HCT116 (cell line): ENCODE data around the gene MYH14. TPM values are rescaled to one million over a fixed set of nuclear protein-coding genes. Genes with fewer than 3 reads are reported as not detected.
"Not testable (repeated sequence)": the region's sequence is repeated elsewhere in the genome, so short reads cannot be mapped to it uniquely, and the experiment has no call there.

Source experiments
- ATAC-seq: fragments of 200-7000 bp; cut with Tn5 transposase; 2 replicates; pipeline ENCODE4 v1.9.1; 2020; ENCODE audit warnings: mild to moderate bottlenecking, moderate library complexity
- BruUV-seq: library from RNA; stranded (reverse); fragments of 400-500 nt; replicated peaks from 2 replicates; lab custom pipeline; 2021; lab: Mats Ljungman, UMichigan
- CTCF ChIA-PET: fragments of 300-600 bp; sonication (Branson Sonifier 250); formaldehyde crosslinking; loops from one replicate; lab custom pipeline; 2021; ENCODE audit warnings: antibody characterized with exemption; lab: Charles Lee
- POLR2A ChIA-PET: fragments of 300-600, 350-600 bp; sonication (Branson Sonifier 250); formaldehyde crosslinking; loops from one replicate; lab custom pipeline; 2021; ENCODE audit warnings: antibody characterized with exemption; lab: Charles Lee
- RAD21 ChIA-PET, 2 experiments: fragments of 300-600 bp; sonication (Branson Sonifier 250); formaldehyde crosslinking; loops; one replicate each; lab custom pipeline; 2023; ENCODE audit warnings: low total read pairs in 2 of 2; ENCODE audit not compliant: uncharacterized antibody in 2 of 2, unreplicated experiment in 2 of 2, low non-redundant PET in 1 of 2; lab: Charles Lee
- DNase-seq: peaks from one replicate; pipeline ENCODE4 v3.0.0-alpha.2; 2010; ENCODE audit warnings: low read depth, low spot score
- H2AFZ ChIP-seq: fragments of 200-600 bp; shearing (Covaris generic), sonication (generic); 2 replicates; pipeline ENCODE4 v1.6.1; 2017; ENCODE audit warnings: low read depth, mixed run types, mixed read lengths, antibody characterized with exemption, low read length; ENCODE audit not compliant: poor library complexity, severe bottlenecking
- H3K27ac ChIP-seq: 2 replicates; pipeline ENCODE4 v1.5.1; 2012; ENCODE audit warnings: low read depth, low read length
- H3K27me3 ChIP-seq: fragments of 200-600 bp; sonication (generic); 2 replicates; pipeline ENCODE4 v1.6.1; 2016; ENCODE audit warnings: mixed run types, low read length, mixed read lengths; ENCODE audit not compliant: insufficient read depth
- H3K36me3 ChIP-seq, 2 experiments: fragments of 200-500 bp in 1 of 2; fragments of 200-600 bp in 1 of 2; sonication (Bioruptor generic) in 1 of 2; sonication (generic) in 1 of 2; 2 replicates each; pipeline versions ENCODE4 v1.5.1 to v1.6.1; 2014 to 2016; ENCODE audit warnings: low read length in 2 of 2, inconsistent platforms in 1 of 2, mixed read lengths in 1 of 2, mixed run types in 1 of 2; ENCODE audit not compliant: insufficient read depth in 2 of 2, control insufficient read depth in 1 of 2
- H3K4me1 ChIP-seq, 2 experiments: fragments of 200-600 bp in 1 of 2; sonication (generic) in 1 of 2; 2 replicates each; pipeline versions ENCODE4 v1.5.1 to v1.6.1; 2012 to 2017; ENCODE audit warnings: low read length in 2 of 2, inconsistent platforms in 1 of 2, mild to moderate bottlenecking in 1 of 2, mixed read lengths in 1 of 2, mixed run types in 1 of 2, moderate library complexity in 1 of 2; ENCODE audit not compliant: insufficient read depth in 2 of 2, control insufficient read depth in 1 of 2
- H3K4me2 ChIP-seq: fragments of 200-600 bp; sonication (generic); 2 replicates; pipeline ENCODE4 v1.6.1; 2017; ENCODE audit warnings: mixed run types, low read length, mixed read lengths
- H3K4me3 ChIP-seq, 2 experiments: fragments of 200-600 bp in 1 of 2; sonication (generic) in 1 of 2; replicated peaks in 1 of 2; 2 replicates each; pipeline ENCODE4 v1.5.1; 2011 to 2016; ENCODE audit warnings: low read length in 2 of 2, control low read depth in 1 of 2, low read depth in 1 of 2, mild to moderate bottlenecking in 1 of 2, mixed read lengths in 1 of 2, mixed run types in 1 of 2
- H3K79me2 ChIP-seq: fragments of 200-600 bp; sonication (generic); 2 replicates; pipeline ENCODE4 v1.6.1; 2017; ENCODE audit warnings: mild to moderate bottlenecking, mixed run types, low read length, moderate library complexity, mixed read lengths; ENCODE audit not compliant: insufficient read depth
- H3K9ac ChIP-seq: fragments of 200-600 bp; sonication (generic); 2 replicates; pipeline ENCODE4 v1.6.1; 2016; ENCODE audit warnings: low read length, mixed read lengths
- H3K9me2 ChIP-seq: fragments of 200-600 bp; sonication (generic), shearing (Covaris generic); 2 replicates; pipeline ENCODE4 v1.6.1; 2017; ENCODE audit warnings: mixed run types, mild to moderate bottlenecking, moderate library complexity; ENCODE audit not compliant: insufficient read depth
- H3K9me3 ChIP-seq, 2 experiments: fragments of 200-500 bp in 1 of 2; fragments of 200-600 bp in 1 of 2; sonication (Bioruptor generic) in 1 of 2; sonication (generic) in 1 of 2; 2 replicates each; pipeline ENCODE4 v1.6.1; 2014 to 2017; ENCODE audit warnings: low read length in 2 of 2, mixed read lengths in 2 of 2, inconsistent platforms in 1 of 2, low read depth in 1 of 2, mild to moderate bottlenecking in 1 of 2, mixed run types in 1 of 2, moderate library complexity in 1 of 2; ENCODE audit not compliant: control insufficient read depth in 1 of 2, insufficient read depth in 1 of 2
- H4K20me1 ChIP-seq: fragments of 200-600 bp; sonication (generic), shearing (Covaris generic); 2 replicates; pipeline ENCODE4 v1.6.1; 2017; ENCODE audit warnings: mixed run types, mild to moderate bottlenecking, moderate library complexity; ENCODE audit not compliant: insufficient read depth
- CBX3 ChIP-seq: IDR thresholded peaks from 2 replicates; pipeline ENCODE4 v1.6.1; 2012; ENCODE audit warnings: low read depth
- ELF1 ChIP-seq: IDR thresholded peaks from 2 replicates; pipeline ENCODE4 v1.6.1; 2012; ENCODE audit warnings: low read depth, borderline replicate concordance
- MAX ChIP-seq: IDR thresholded peaks from 2 replicates; pipeline ENCODE4 v1.6.1; 2012
- POLR2A ChIP-seq: IDR thresholded peaks from 2 replicates; pipeline ENCODE4 v1.7.0; 2011; ENCODE audit warnings: borderline replicate concordance; ENCODE audit not compliant: insufficient read depth, insufficient read length; ENCODE audit errors: extremely low read depth
- POLR2AphosphoS5 ChIP-seq: IDR thresholded peaks from 2 replicates; pipeline ENCODE4 v1.6.1; 2011; ENCODE audit warnings: mild to moderate bottlenecking, low read depth, low read length, moderate library complexity
- RAD21 ChIP-seq: IDR thresholded peaks from 2 replicates; pipeline ENCODE4 v1.6.1; 2012; ENCODE audit warnings: low read depth, mild to moderate bottlenecking
- TCF7L2 ChIP-seq: IDR thresholded peaks from 2 replicates; pipeline ENCODE4 v1.7.0; 2011; ENCODE audit warnings: borderline replicate concordance, inconsistent platforms; ENCODE audit not compliant: insufficient read depth, insufficient read length; ENCODE audit errors: extremely low read depth
- YY1 ChIP-seq: IDR thresholded peaks from 2 replicates; pipeline ENCODE4 v1.6.1; 2011; ENCODE audit warnings: low read length, low read depth, moderate library complexity, mild to moderate bottlenecking; ENCODE audit not compliant: insufficient replicate concordance; ENCODE audit errors: extremely low read depth
- ZBTB33 ChIP-seq: IDR thresholded peaks from 2 replicates; pipeline ENCODE4 v1.6.1; 2011; ENCODE audit warnings: mild to moderate bottlenecking, low read length, moderate library complexity; ENCODE audit not compliant: insufficient replicate concordance; ENCODE audit errors: extremely low read depth
- ZFX ChIP-seq: fragments of 450-650 bp; IDR thresholded peaks from 2 replicates; pipeline ENCODE4 v1.6.1; 2017
- intact Hi-C: fragments of 100-400 bp; cut with micrococcal nuclease; formaldehyde crosslinking; loops from 2 replicates; pipeline ENCODE4 v1.10.0; 2022
- total RNA-seq: library from RNA; stranded (reverse); gene quantifications from one replicate; pipeline ENCODE4 v1.2.1, GENCODE V29; 2021; ENCODE audit not compliant: unreplicated experiment
- TF ChIP-seq, protein P1 (sequence below), 3 experiments: fragments of 200-600 bp in 1 of 3; sonication (generic) in 1 of 3; IDR thresholded peaks in 2 of 3; conservative IDR thresholded peaks in 1 of 3; 2 replicates each; pipeline ENCODE4 v1.5.1; 2012 to 2017; ENCODE audit warnings: low read depth in 2 of 3, low read length in 2 of 3, antibody characterized with exemption in 1 of 3, borderline replicate concordance in 1 of 3, control low read depth in 1 of 3, mild to moderate bottlenecking in 1 of 3, mixed read lengths in 1 of 3, mixed run types in 1 of 3, moderate library complexity in 1 of 3; ENCODE audit not compliant: insufficient read depth in 1 of 3

Gene MYH14
- total RNA-seq, 1 experiment from 2014 or later = 60.1 TPM

DNA sequence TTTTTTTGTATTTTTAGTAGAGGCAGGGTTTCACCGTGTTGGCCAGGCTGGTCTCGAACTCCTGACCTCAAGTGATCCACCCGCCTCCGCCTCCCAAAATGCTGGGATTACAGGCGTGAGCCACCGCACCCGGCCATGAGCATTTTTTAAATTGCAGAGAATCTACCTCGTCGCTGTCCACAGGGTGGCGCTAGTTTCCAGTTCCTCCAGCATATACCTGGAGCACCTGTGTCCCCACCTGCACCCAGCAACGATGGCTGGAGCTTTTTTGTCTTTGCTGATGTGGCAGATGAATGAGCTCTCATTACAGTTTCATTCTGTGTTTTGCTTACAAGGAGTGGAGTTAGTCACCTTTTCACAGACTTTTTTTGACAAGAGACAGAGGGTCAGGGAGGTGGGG, 34.1 kb downstream of the MYH14 start:
- not testable (repeated sequence) for H4K20me1 ChIP-seq
- peak; percentile 71 for ATAC-seq
- CTCF ChIA-PET = interaction anchor here (1.0 to 1.2 kb wide), 3 partner anchors 23 to 91 kb away, joined by 3 to 4 read pairs (median 3); partner anchors contain the start of gene KCNC3

GRCh38 chr19:50238043-50238442, 34.6 kb downstream of the MYH14 start:
- intact Hi-C loops = no loop called here
- no peaks in the 10 kb centered on the region for H3K79me2 ChIP-seq
- no peak overlapping the region for H3K4me2 ChIP-seq
- peaks cover 14 to 33% of the 10 kb centered on the region in 2 experiments for H3K4me1 ChIP-seq
- no peak overlapping the region for H3K4me3 ChIP-seq
- H3K27ac ChIP-seq = no peak overlapping the region
- DNase-seq (no peak), ATAC-seq (no peak)
- H3K9me3 ChIP-seq = no peaks in the 10 kb centered on the region
- POLR2A ChIA-PET = no interaction called here
- no peaks in the 10 kb centered on the region for H3K27me3 ChIP-seq
- no peaks in the 10 kb centered on the region for H4K20me1 ChIP-seq
- no TSS peak for BruUV-seq
- H3K36me3 ChIP-seq = no peaks in the 10 kb centered on the region; a peak in 1 of 4 replicates
- no peak overlapping the region for H3K9ac ChIP-seq
- RAD21 ChIA-PET = no interaction called here
- no peak overlapping the region for H2AFZ ChIP-seq
- CTCF ChIA-PET = interaction anchor here (1.0 to 1.2 kb wide), 3 partner anchors 23 to 91 kb away, joined by 3 to 4 read pairs (median 3); partner anchors contain the start of gene KCNC3
- no peaks in the 10 kb centered on the region for H3K9me2 ChIP-seq
- no peak for TF ChIP-seq POLR2AphosphoS5
- TF ChIP-seq POLR2A = no peak
- TF ChIP-seq ZFX = no peak
- TF ChIP-seq MAX = no peak
- TF ChIP-seq ZBTB33 = no peak
- TF ChIP-seq YY1 = no peak
- TF ChIP-seq ELF1 = no peak
- no peak for TF ChIP-seq CBX3
- TF ChIP-seq TCF7L2 = no peak

More for the DNA sequence above, 34.1 kb downstream of the MYH14 start:
- H3K36me3 ChIP-seq, H2AFZ ChIP-seq, H3K9ac ChIP-seq, H3K79me2 ChIP-seq, intact Hi-C loops, BruUV-seq, H3K4me3 ChIP-seq, H3K27ac ChIP-seq, H3K27me3 ChIP-seq, H3K9me3 ChIP-seq, DNase-seq: not testable (repeated sequence)
- H3K4me1 ChIP-seq = peaks cover 14 to 30% of the 10 kb centered on the region in 2 experiments
- TF ChIP-seq RAD21 = peak; percentile 30; the same call in 1 of the 2 replicates
- TF ChIP-seq, protein P1, sequence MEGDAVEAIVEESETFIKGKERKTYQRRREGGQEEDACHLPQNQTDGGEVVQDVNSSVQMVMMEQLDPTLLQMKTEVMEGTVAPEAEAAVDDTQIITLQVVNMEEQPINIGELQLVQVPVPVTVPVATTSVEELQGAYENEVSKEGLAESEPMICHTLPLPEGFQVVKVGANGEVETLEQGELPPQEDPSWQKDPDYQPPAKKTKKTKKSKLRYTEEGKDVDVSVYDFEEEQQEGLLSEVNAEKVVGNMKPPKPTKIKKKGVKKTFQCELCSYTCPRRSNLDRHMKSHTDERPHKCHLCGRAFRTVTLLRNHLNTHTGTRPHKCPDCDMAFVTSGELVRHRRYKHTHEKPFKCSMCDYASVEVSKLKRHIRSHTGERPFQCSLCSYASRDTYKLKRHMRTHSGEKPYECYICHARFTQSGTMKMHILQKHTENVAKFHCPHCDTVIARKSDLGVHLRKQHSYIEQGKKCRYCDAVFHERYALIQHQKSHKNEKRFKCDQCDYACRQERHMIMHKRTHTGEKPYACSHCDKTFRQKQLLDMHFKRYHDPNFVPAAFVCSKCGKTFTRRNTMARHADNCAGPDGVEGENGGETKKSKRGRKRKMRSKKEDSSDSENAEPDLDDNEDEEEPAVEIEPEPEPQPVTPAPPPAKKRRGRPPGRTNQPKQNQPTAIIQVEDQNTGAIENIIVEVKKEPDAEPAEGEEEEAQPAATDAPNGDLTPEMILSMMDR (IDR thresholded peaks at IDR 0.05 in 2 of 3, conservative IDR thresholded peaks at IDR 0.05 in 1 of 3; ENCODE audit: borderline replicate concordance in 1 of 3, insufficient read depth in 1 of 3, low read depth in 2 of 3, low read length in 2 of 3) = peak; percentile 25 to 59 (median 52); a peak in 5 of 6 replicates
- TF ChIP-seq, all 23 proteins: peak for 2; not testable (repeated sequence) for 21
- H3K4me2 ChIP-seq, POLR2A ChIA-PET, H3K9me2 ChIP-seq: not testable (repeated sequence)
- RAD21 ChIA-PET = interaction anchor here in 1 of 2 experiments (0.6 kb wide), 1 partner anchor 74 kb away, joined by 3 read pairs; no protein-coding TSS in a partner anchor
